Liver (tissue), 9 donors: ENCODE results near the gene GAS7. TPM values are rescaled to one million over a fixed set of nuclear protein-coding genes. Genes with fewer than 3 reads are reported as not detected.

ENCODE experiments used
- DNase-seq: peaks from one replicate; pipeline ENCODE4 v3.0.0-alpha.2; 2017; ENCODE audit warnings: low spot score
- H3K27ac ChIP-seq, 2 donors: one replicate each; pipeline ENCODE4 v1.7.0; 2013; ENCODE audit warnings: inconsistent platforms in 2 of 2, low read length in 2 of 2, control low read depth in 1 of 2, low read depth in 1 of 2, mild to moderate bottlenecking in 1 of 2
- H3K27me3 ChIP-seq, 4 donors: one replicate each; pipeline versions ENCODE4 v1.6.1 to v1.7.0; 2013; ENCODE audit warnings: low read length in 3 of 4, inconsistent platforms in 1 of 4, mild to moderate bottlenecking in 1 of 4, moderate library complexity in 1 of 4; ENCODE audit not compliant: control insufficient read depth in 4 of 4, insufficient read depth in 4 of 4
- H3K36me3 ChIP-seq, 4 donors: one replicate each; pipeline versions ENCODE4 v1.6.1 to v1.7.0; 2013; ENCODE audit warnings: low read length in 3 of 4, mild to moderate bottlenecking in 3 of 4, low read depth in 1 of 4, moderate library complexity in 1 of 4; ENCODE audit not compliant: control insufficient read depth in 4 of 4, insufficient read depth in 3 of 4
- H3K4me1 ChIP-seq, 4 donors: one replicate each; pipeline versions ENCODE4 v1.6.1 to v1.7.0; 2013; ENCODE audit warnings: low read length in 3 of 4, mild to moderate bottlenecking in 3 of 4, moderate library complexity in 1 of 4; ENCODE audit not compliant: control insufficient read depth in 4 of 4, insufficient read depth in 4 of 4
- H3K4me3 ChIP-seq, 3 donors: one replicate each; pipeline versions ENCODE4 v1.6.1 to v1.7.0; 2013; ENCODE audit warnings: low read length in 3 of 3, control low read depth in 1 of 3, low read depth in 1 of 3, mild to moderate bottlenecking in 1 of 3
- H3K9ac ChIP-seq, 2 donors: one replicate each; pipeline ENCODE4 v1.7.0; 2013; ENCODE audit warnings: low read length in 2 of 2, mild to moderate bottlenecking in 2 of 2, moderate library complexity in 2 of 2, control low read depth in 1 of 2, low read depth in 1 of 2
- H3K9me3 ChIP-seq, 4 donors: one replicate each; pipeline versions ENCODE4 v1.6.1 to v1.7.0; 2013; ENCODE audit warnings: low read length in 3 of 4; ENCODE audit not compliant: control insufficient read depth in 4 of 4
- EGR1 ChIP-seq, 2 donors: IDR thresholded peaks; 2 replicates each; pipeline ENCODE4 v1.6.1; 2016 to 2018; ENCODE audit warnings: antibody characterized with exemption in 2 of 2, low read depth in 2 of 2
- HNF4A ChIP-seq, 2 donors: conservative IDR thresholded peaks; 2 replicates each; pipeline ENCODE4 v1.6.1; 2016; ENCODE audit warnings: antibody characterized with exemption in 2 of 2, mild to moderate bottlenecking in 2 of 2
- HNF4G ChIP-seq: IDR thresholded peaks from 2 replicates; pipeline ENCODE4 v1.6.1; 2016; ENCODE audit warnings: antibody characterized with exemption
- JUND ChIP-seq, 2 donors: IDR thresholded peaks; 2 replicates each; pipeline ENCODE4 v1.6.1; 2016; ENCODE audit warnings: antibody characterized with exemption in 2 of 2
- RXRA ChIP-seq, 2 donors: IDR thresholded peaks; 2 replicates each; pipeline ENCODE4 v1.6.1; 2017 to 2018; ENCODE audit warnings: antibody characterized with exemption in 2 of 2, mild to moderate bottlenecking in 1 of 2
- SP1 ChIP-seq: IDR thresholded peaks from 2 replicates; pipeline ENCODE4 v1.6.1; 2018; ENCODE audit warnings: antibody characterized with exemption, mild to moderate bottlenecking
- TAF1 ChIP-seq: conservative IDR thresholded peaks from 2 replicates; pipeline ENCODE4 v1.6.1; 2016; ENCODE audit warnings: antibody characterized with exemption, mild to moderate bottlenecking
- YY1 ChIP-seq: IDR thresholded peaks from 2 replicates; pipeline ENCODE4 v1.6.1; 2016; ENCODE audit warnings: antibody characterized with exemption, mild to moderate bottlenecking
- WGBS: extraction: QIAGEN DNeasy Blood & Tissue Kit; methylation state at CpG from one replicate; pipeline ENCODE4 v1.1.7; 2013; 5-methylcytosine and 5-hydroxymethylcytosine counted together
- polyA plus RNA-seq, 2 donors: library from polyadenylated mRNA; stranded (reverse) in 1 of 2; unstranded in 1 of 2; fragments of 200-250 nt in 1 of 2; fragments of >200 nt in 1 of 2; fragmentation: Nextera tagmentation in 1 of 2; extraction: Ambion mirVana in 1 of 2; gene quantifications; one replicate each; pipeline versions ENCODE4 v1.2.1 to v1.2.3, GENCODE V29; 2013 to 2015
- total RNA-seq, 2 donors: library from RNA; depleted of rRNA; stranded (reverse); fragments of >200 nt; gene quantifications; one replicate each; pipeline ENCODE4 v1.2.3, GENCODE V29; 2014
- TF ChIP-seq, protein P1 (sequence below): IDR thresholded peaks from 2 replicates; pipeline ENCODE4 v1.6.1; 2016; ENCODE audit warnings: antibody characterized with exemption
- TF ChIP-seq, protein P2 (sequence below): fragments of 150-350 bp; IDR thresholded peaks from 2 replicates; pipeline ENCODE4 v1.5.1; 2017; ENCODE audit warnings: improper control_type of control experiment, low read depth, low read length; ENCODE audit not compliant: missing input control
- TF ChIP-seq, protein P3 (sequence below): IDR thresholded peaks from 2 replicates; pipeline ENCODE4 v1.6.1; 2016; ENCODE audit warnings: antibody characterized with exemption, mild to moderate bottlenecking
- TF ChIP-seq, protein P4 (sequence below): IDR thresholded peaks from 2 replicates; pipeline ENCODE4 v1.6.1; 2016; ENCODE audit warnings: antibody characterized with exemption
- TF ChIP-seq, protein P5 (sequence below): IDR thresholded peaks from 2 replicates; pipeline ENCODE4 v1.6.1; 2016; ENCODE audit warnings: antibody characterized with exemption
- donor health status: healthy.
- donor health status: healthy.
- donor health status: healthy.
- donor health status: healthy.
- donor health status: healthy.

Gene GAS7
- total and polyA plus RNA-seq, 4 donors, result 0.79 to 6.1 (median 2.5) TPM

DNA sequence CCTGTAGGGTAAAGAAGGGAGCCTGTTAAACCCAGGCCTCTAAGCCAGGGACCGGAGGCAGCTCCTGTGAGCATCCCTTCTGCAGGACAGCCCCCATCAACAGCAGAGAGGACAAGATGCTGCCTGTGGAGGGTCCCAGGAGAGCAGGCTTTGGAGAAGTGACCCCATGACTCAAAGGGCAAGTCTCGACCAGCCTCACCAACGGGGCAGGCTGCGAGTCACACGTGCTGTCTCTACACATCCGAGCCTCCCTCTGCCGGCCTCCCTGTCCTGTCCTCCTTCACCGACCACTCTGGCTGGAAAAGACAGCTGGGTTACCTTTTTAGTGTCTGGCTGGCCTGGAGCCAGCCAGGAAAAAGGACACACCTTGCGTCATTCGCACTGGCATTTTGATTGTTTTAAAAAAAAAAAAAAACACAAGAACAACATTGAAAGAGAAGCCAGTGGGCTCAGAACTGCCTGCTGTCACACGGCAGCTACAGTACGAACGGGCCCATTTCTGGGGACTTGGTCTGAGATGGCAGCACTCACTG is 218.9 kb downstream of the GAS7 start:
- no peak overlapping the region for H3K9ac ChIP-seq
- no peak overlapping the region for H3K27ac ChIP-seq
- no peak for TF ChIP-seq EGR1 (IDR thresholded peaks at IDR 0.05; ENCODE audit: low read depth in 2 of 2)
- TF ChIP-seq, protein P1, sequence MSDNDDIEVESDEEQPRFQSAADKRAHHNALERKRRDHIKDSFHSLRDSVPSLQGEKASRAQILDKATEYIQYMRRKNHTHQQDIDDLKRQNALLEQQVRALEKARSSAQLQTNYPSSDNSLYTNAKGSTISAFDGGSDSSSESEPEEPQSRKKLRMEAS, result no peak
- H3K27me3 ChIP-seq, result no peaks in the 10 kb centered on the region
- H3K4me1 ChIP-seq, result no peaks in the 10 kb centered on the region
- no peak overlapping the region for H3K4me3 ChIP-seq
- H3K9me3 ChIP-seq, result no peaks in the 10 kb centered on the region
- no peak for DNase-seq
- H3K36me3 ChIP-seq, result no peaks in the 10 kb centered on the region
- 80% methylated on average over 13 of the region's 13 CpGs for WGBS

DNA sequence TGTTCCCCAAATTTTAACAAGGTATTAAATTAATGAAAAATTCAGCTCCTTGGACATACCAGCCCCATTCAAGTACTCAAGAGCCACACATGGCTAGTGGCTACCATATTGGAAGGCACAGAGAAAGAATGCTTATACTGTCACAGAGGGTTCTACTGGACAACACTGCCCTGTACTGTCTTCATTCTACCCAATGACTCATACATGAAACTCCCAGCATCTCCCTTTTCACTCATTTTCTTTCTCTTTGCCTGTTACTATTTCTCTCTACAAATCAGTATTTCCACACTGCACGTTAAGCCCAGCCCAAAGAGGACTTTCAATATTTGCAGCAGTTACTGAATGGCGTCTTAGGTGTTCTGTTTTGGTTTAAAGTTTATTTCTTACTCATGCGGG is 221.2 kb downstream of the GAS7 start:
- Histone ChIP-seq H3K4me3 (no peak overlapping the region), H3K4me1 (no peaks in the 10 kb centered on the region), H3K9ac (no peak overlapping the region), H3K27ac (no peak overlapping the region), H3K36me3 (no peaks in the 10 kb centered on the region), H3K9me3 (no peaks in the 10 kb centered on the region), H3K27me3 (no peaks in the 10 kb centered on the region)
- no peak for DNase-seq
- WGBS, result 73% methylated on average over 3 of the region's 3 CpGs
- TF ChIP-seq JUND (IDR thresholded peaks at IDR 0.05) (no peak), HNF4G (no peak)
- TF ChIP-seq, protein P2, sequence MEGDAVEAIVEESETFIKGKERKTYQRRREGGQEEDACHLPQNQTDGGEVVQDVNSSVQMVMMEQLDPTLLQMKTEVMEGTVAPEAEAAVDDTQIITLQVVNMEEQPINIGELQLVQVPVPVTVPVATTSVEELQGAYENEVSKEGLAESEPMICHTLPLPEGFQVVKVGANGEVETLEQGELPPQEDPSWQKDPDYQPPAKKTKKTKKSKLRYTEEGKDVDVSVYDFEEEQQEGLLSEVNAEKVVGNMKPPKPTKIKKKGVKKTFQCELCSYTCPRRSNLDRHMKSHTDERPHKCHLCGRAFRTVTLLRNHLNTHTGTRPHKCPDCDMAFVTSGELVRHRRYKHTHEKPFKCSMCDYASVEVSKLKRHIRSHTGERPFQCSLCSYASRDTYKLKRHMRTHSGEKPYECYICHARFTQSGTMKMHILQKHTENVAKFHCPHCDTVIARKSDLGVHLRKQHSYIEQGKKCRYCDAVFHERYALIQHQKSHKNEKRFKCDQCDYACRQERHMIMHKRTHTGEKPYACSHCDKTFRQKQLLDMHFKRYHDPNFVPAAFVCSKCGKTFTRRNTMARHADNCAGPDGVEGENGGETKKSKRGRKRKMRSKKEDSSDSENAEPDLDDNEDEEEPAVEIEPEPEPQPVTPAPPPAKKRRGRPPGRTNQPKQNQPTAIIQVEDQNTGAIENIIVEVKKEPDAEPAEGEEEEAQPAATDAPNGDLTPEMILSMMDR, result no peak
- TF ChIP-seq, protein P3, sequence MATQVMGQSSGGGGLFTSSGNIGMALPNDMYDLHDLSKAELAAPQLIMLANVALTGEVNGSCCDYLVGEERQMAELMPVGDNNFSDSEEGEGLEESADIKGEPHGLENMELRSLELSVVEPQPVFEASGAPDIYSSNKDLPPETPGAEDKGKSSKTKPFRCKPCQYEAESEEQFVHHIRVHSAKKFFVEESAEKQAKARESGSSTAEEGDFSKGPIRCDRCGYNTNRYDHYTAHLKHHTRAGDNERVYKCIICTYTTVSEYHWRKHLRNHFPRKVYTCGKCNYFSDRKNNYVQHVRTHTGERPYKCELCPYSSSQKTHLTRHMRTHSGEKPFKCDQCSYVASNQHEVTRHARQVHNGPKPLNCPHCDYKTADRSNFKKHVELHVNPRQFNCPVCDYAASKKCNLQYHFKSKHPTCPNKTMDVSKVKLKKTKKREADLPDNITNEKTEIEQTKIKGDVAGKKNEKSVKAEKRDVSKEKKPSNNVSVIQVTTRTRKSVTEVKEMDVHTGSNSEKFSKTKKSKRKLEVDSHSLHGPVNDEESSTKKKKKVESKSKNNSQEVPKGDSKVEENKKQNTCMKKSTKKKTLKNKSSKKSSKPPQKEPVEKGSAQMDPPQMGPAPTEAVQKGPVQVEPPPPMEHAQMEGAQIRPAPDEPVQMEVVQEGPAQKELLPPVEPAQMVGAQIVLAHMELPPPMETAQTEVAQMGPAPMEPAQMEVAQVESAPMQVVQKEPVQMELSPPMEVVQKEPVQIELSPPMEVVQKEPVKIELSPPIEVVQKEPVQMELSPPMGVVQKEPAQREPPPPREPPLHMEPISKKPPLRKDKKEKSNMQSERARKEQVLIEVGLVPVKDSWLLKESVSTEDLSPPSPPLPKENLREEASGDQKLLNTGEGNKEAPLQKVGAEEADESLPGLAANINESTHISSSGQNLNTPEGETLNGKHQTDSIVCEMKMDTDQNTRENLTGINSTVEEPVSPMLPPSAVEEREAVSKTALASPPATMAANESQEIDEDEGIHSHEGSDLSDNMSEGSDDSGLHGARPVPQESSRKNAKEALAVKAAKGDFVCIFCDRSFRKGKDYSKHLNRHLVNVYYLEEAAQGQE, result no peak

DNA sequence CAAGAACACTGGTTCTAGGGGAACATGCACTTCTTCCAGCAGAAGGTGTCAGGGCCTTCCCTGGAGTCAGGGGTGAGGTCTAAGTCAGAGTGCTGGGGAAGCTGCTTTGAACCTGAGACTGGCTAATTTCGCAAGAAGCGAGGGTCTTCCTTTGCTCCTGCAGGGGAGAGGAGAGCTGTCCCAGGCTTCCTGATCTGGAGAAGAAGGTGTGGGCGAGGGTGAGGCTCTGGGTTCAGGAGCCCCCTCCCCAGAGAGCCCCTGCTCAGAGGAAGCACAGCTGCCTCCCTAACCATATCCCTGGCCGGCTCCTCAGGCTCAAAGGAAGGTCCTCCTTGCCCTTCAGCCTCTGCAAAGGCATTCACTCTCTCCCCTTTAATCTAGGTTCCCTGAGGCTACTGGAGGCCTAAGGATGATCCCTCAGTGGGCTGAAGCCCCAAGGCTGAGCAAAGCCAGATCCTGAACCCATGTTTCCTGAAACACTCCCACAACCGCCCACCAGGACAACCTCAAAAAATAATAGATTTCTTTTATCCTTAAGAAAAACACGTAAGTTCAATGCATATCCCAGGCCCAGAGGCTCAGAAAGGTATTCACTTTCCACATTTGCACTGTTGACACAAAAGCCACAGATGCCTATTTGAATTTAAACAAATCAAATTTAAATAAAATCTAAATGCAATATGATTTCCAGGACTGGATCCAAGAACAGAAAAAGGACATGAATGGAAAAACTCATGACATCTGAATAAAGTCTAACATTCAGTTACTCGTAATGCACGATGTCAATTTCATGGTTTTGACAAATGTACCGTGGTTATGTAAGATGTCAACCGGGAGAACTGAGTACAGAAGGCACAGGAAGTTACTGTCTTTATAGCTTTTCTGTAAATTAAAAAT is 221.9 kb downstream of the GAS7 start:
- Histone ChIP-seq H3K9ac (no peak overlapping the region), H3K27me3 (no peaks in the 10 kb centered on the region), H3K9me3 (no peaks in the 10 kb centered on the region), H3K4me1 (no peaks in the 10 kb centered on the region), H3K4me3 (no peak overlapping the region), H3K36me3 (no peaks in the 10 kb centered on the region), H3K27ac (no peak overlapping the region)
- no peak for DNase-seq
- WGBS, result 85% methylated on average over 10 of the region's 10 CpGs
- TF ChIP-seq, protein P4, sequence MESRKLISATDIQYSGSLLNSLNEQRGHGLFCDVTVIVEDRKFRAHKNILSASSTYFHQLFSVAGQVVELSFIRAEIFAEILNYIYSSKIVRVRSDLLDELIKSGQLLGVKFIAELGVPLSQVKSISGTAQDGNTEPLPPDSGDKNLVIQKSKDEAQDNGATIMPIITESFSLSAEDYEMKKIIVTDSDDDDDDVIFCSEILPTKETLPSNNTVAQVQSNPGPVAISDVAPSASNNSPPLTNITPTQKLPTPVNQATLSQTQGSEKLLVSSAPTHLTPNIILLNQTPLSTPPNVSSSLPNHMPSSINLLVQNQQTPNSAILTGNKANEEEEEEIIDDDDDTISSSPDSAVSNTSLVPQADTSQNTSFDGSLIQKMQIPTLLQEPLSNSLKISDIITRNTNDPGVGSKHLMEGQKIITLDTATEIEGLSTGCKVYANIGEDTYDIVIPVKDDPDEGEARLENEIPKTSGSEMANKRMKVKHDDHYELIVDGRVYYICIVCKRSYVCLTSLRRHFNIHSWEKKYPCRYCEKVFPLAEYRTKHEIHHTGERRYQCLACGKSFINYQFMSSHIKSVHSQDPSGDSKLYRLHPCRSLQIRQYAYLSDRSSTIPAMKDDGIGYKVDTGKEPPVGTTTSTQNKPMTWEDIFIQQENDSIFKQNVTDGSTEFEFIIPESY, result no peak
- TF ChIP-seq HNF4A (conservative IDR thresholded peaks at IDR 0.05) (no peak), YY1 (no peak), TAF1 (no peak), SP1 (no peak), RXRA (IDR thresholded peaks at IDR 0.05) (no peak), HNF4G (no peak)
- TF ChIP-seq, protein P5, sequence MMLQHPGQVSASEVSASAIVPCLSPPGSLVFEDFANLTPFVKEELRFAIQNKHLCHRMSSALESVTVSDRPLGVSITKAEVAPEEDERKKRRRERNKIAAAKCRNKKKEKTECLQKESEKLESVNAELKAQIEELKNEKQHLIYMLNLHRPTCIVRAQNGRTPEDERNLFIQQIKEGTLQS, result no peak
- TF ChIP-seq, protein P1, result no peak
- TF ChIP-seq, protein P3, result no peak
